ENCODE results near the gene RMRP.
A peak's percentile ranks its signal among the peaks of the same experiment; 100 is the strongest.

Gene RMRP

GRCh38 chr9:35651956-35652828 lies 5.6 kb downstream of the RMRP start:
- H3K27me3 ChIP-seq = no peaks in the 10 kb centered on the region
- no peaks in the 10 kb centered on the region for H3K36me3 ChIP-seq
- no peaks in the 10 kb centered on the region for H3K9me3 ChIP-seq
- peaks cover 12% of the 10 kb centered on the region in 2 experiments for H3K4me1 ChIP-seq (ENCODE audit: control insufficient read depth in 1 of 2, insufficient read depth in 1 of 2, low read depth in 1 of 2, low read length in 1 of 2)
- no peak for TF ChIP-seq CTCF (IDR thresholded peaks at IDR 0.05)
- H3K27ac ChIP-seq = no peak overlapping the region
- H3K4me3 ChIP-seq (ENCODE audit: low read depth in 1 of 2, low read length in 1 of 2) = no peak overlapping the region

- Histone ChIP-seq H3K36me3 (no peaks in the 10 kb centered on the region), H3K27me3 (no peaks in the 10 kb centered on the region), H3K9me3 (no peaks in the 10 kb centered on the region), H3K27ac (no peak within 1 kb of the TSS), H3K4me1 (ENCODE audit: control insufficient read depth in 1 of 2, insufficient read depth in 1 of 2, low read depth in 1 of 2, low read length in 1 of 2) (peaks cover 16 to 18% of the 10 kb centered on the region in 2 experiments), H3K4me3 (ENCODE audit: low read depth in 1 of 2, low read length in 1 of 2) (no peak within 1 kb of the TSS)
- no peak for TF ChIP-seq CTCF (IDR thresholded peaks at IDR 0.05)
Measured at GRCh38 chr9:35650341-35651158, 7.3 kb downstream of the RMRP start, which contains the start of gene SIT1. Gene SIT1 (minus strand): TSS chr9:35650931. CDS start chr9:35650853, 78 bp downstream.

GRCh38 chr9:35649431-35650340 lies 8.1 kb downstream of the RMRP start:
- Histone ChIP-seq H3K27me3 (no peaks in the 10 kb centered on the region), H3K27ac (no peak overlapping the region), H3K4me3 (ENCODE audit: low read depth in 1 of 2, low read length in 1 of 2) (no peak overlapping the region), H3K36me3 (no peaks in the 10 kb centered on the region), H3K9me3 (no peaks in the 10 kb centered on the region), H3K4me1 (ENCODE audit: control insufficient read depth in 1 of 2, insufficient read depth in 1 of 2, low read depth in 1 of 2, low read length in 1 of 2) (peaks cover 16 to 18% of the 10 kb centered on the region in 2 experiments)
- TF ChIP-seq CTCF (IDR thresholded peaks at IDR 0.05) = no peak

GRCh38 chr9:35646533-35647265 lies 11.1 kb downstream of the RMRP start:
- Histone ChIP-seq H3K27ac (peak overlapping the region; percentile 61), H3K36me3 (no peaks in the 10 kb centered on the region), H3K9me3 (no peaks in the 10 kb centered on the region), H3K4me3 (ENCODE audit: low read depth in 1 of 2, low read length in 1 of 2) (peak overlapping the region; percentile 68 to 82), H3K4me1 (ENCODE audit: control insufficient read depth in 1 of 2, insufficient read depth in 1 of 2, low read depth in 1 of 2, low read length in 1 of 2) (peaks cover 16 to 22% of the 10 kb centered on the region in 2 experiments), H3K27me3 (no peaks in the 10 kb centered on the region)
- TF ChIP-seq CTCF (IDR thresholded peaks at IDR 0.05) = peak; percentile 99

Data from neutrophil (primary cell).